Activated CD8-positive, alpha-beta T cell treated with anti-CD3 and anti-CD28 coated beads, Interleukin-2, amount 10 ng/mL, durations not matched to agents 7 days and 5 days (primary cell): ENCODE results near the gene MYMX. TPM values are rescaled to one million over a fixed set of nuclear protein-coding genes. Genes with fewer than 3 reads are reported as not detected.
A peak's percentile ranks its signal among the peaks of the same experiment; 100 is the strongest.

Experiments used
- ATAC-seq: fragments of 150-1000 bp; cut with Tn5 transposase; one replicate; pipeline ENCODE4 v1.10.0; 2021; ENCODE audit warnings: moderate library complexity
- CTCF ChIA-PET: fragments of 350-600 bp; sonication (Branson Sonifier 250); formaldehyde crosslinking; loops from one replicate; lab custom pipeline; 2021; ENCODE audit warnings: antibody characterized with exemption; lab: Charles Lee
- POLR2A ChIA-PET: fragments of 350-600 bp; sonication (Branson Sonifier 250); formaldehyde crosslinking; loops from one replicate; lab custom pipeline; 2021; ENCODE audit warnings: antibody characterized with exemption; lab: Charles Lee
- DNase-seq: peaks from one replicate; pipeline ENCODE4 v3.0.0-alpha.2; 2020
- H3K27ac Mint-ChIP-seq: one replicate; pipeline ENCODE4 v1.8.0; 2021; ENCODE audit warnings: mild to moderate bottlenecking, mixed read lengths
- H3K27me3 Mint-ChIP-seq: one replicate; pipeline ENCODE4 v1.8.0; 2021; ENCODE audit warnings: low read depth, mixed read lengths
- H3K36me3 Mint-ChIP-seq: one replicate; pipeline ENCODE4 v1.8.0; 2021; ENCODE audit warnings: low read depth, mixed read lengths
- H3K4me1 Mint-ChIP-seq: one replicate; pipeline ENCODE4 v1.8.0; 2021; ENCODE audit warnings: low read depth, mixed read lengths
- H3K4me3 Mint-ChIP-seq: one replicate; pipeline ENCODE4 v1.8.0; 2021; ENCODE audit warnings: mild to moderate bottlenecking, mixed read lengths
- H3K9me3 Mint-ChIP-seq: one replicate; pipeline ENCODE4 v1.8.0; 2022; ENCODE audit warnings: mixed read lengths; ENCODE audit not compliant: insufficient read depth
- total RNA-seq, 2 experiments: library from RNA; stranded (reverse); gene quantifications; one replicate each; pipeline ENCODE4 v1.2.3, GENCODE V29; 2021

The MYMX gene
- total RNA-seq, 2 experiments from 2014 or later, result not detected

DNA sequence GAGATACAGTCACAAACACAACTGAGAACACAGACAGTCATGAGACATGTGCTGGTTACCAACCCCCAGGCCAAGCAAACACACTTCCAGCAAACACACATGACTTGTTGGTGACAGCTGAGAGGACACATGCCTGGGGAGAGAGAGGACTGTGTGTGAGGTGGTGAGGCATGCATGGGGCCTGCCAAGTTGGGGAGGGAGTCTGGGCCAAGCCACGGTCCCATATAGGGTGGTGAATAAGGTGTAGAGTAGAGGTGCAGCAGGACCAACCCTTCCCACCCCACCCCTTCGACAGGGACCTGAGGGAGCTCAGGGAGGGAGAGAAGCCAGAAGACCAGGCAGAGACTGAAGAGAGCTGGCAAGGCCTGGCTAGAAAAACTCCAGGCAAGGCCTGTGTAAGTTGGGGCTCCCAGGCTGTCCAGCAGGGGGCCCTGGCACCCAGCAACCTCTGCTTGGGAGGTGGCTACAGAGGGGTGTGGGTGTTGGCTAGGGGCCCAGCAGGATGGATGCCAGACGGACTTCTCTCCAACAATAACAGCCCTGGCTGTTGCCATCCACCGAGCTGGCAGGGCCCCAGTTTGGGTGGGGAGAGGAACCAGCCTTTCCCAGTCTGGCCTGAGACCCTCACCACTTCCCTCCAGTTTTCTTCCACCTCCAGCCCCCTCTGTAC lies 4.7 kb downstream of the MYMX start:
- Mint-ChIP-seq H3K27me3 (peaks cover 9% of the 10 kb centered on the region), H3K4me3 (no peak overlapping the region), H3K36me3 (peaks cover 2% of the 10 kb centered on the region), H3K27ac (peak overlapping the region; percentile 3), H3K9me3 (no peaks in the 10 kb centered on the region), H3K4me1 (peaks cover 54% of the 10 kb centered on the region)
- DNase-seq (peak; percentile 82), ATAC-seq (peak; percentile 64)
- POLR2A ChIA-PET, result interaction anchor here (0.6 to 4.1 kb wide), 3 partner anchors 25 to 602 kb away, joined by 3 to 37 read pairs (median 3); partner anchors contain the start of gene HSP90AB1
- CTCF ChIA-PET, result interaction anchor here (0.6 to 2.0 kb wide), 10 partner anchors 9 to 49 kb away, joined by 3 to 10 read pairs (median 5); partner anchors contain the start of genes HSP90AB1 and SLC35B2

GRCh38 chr6:44221961-44222335 lies 5.2 kb downstream of the MYMX start:
- Mint-ChIP-seq H3K27ac (no peak overlapping the region), H3K4me3 (no peak overlapping the region), H3K27me3 (peaks cover 9% of the 10 kb centered on the region), H3K36me3 (peaks cover 2% of the 10 kb centered on the region), H3K9me3 (no peaks in the 10 kb centered on the region), H3K4me1 (peaks cover 56% of the 10 kb centered on the region)
- ChIA-PET POLR2A (interaction anchor here (0.6 to 4.1 kb wide), 2 partner anchors 25 to 602 kb away, joined by 3 to 37 read pairs; partner anchors contain the start of gene HSP90AB1), CTCF (interaction anchor here (1.0 to 2.0 kb wide), 11 partner anchors 10 to 114 kb away, joined by 3 to 10 read pairs (median 5); partner anchors contain the start of genes HSP90AB1 and SLC35B2)
- no peak for ATAC-seq
- no peak for DNase-seq

GRCh38 chr6:44222486-44223318 lies 6.0 kb downstream of the MYMX start:
- H3K27ac Mint-ChIP-seq, result peak overlapping the region; percentile 79
- POLR2A ChIA-PET, result interaction anchor here (4.1 kb wide), 1 partner anchor 24 kb away, joined by 37 read pairs; the partner anchor contains the start of gene HSP90AB1
- peaks cover 56% of the 10 kb centered on the region for H3K4me1 Mint-ChIP-seq
- H3K36me3 Mint-ChIP-seq, result peaks cover 2% of the 10 kb centered on the region
- CTCF ChIA-PET, result interaction anchor here (1.0 to 4.0 kb wide), 10 partner anchors 12 to 115 kb away, joined by 3 to 37 read pairs (median 5); partner anchors contain the start of gene SLC35B2
- peak overlapping the region; percentile 80 for H3K4me3 Mint-ChIP-seq
- H3K27me3 Mint-ChIP-seq, result peaks cover 8% of the 10 kb centered on the region
- no peaks in the 10 kb centered on the region for H3K9me3 Mint-ChIP-seq
- ATAC-seq, result no peak
- no peak for DNase-seq

GRCh38 chr6:44223319-44224028 lies 6.7 kb downstream of the MYMX start, which contains the start of gene SLC29A1:
SLC29A1 (plus strand) TSS chr6:44223595; CDS start chr6:44227314, 3,719 bp downstream.
- peaks cover 2% of the 10 kb centered on the region for H3K36me3 Mint-ChIP-seq
- ATAC-seq, result peak; percentile 84
- ChIA-PET CTCF (interaction anchor here (1.0 to 4.0 kb wide), 11 partner anchors 9 to 125 kb away, joined by 3 to 37 read pairs (median 5); partner anchors contain the start of gene SLC35B2), POLR2A (interaction anchor here (1.1 to 4.1 kb wide), 2 partner anchors 23 to 33 kb away, joined by 5 to 37 read pairs; partner anchors contain the start of genes HSP90AB1 and SLC35B2)
- no peaks in the 10 kb centered on the region for H3K9me3 Mint-ChIP-seq
- peak within 1 kb of the TSS; percentile 80 for H3K4me3 Mint-ChIP-seq
- H3K27ac Mint-ChIP-seq, result peak within 1 kb of the TSS; percentile 79
- DNase-seq, result peak; percentile 88
- H3K4me1 Mint-ChIP-seq, result peaks cover 51% of the 10 kb centered on the region
- H3K27me3 Mint-ChIP-seq, result peaks cover 2% of the 10 kb centered on the region

DNA sequence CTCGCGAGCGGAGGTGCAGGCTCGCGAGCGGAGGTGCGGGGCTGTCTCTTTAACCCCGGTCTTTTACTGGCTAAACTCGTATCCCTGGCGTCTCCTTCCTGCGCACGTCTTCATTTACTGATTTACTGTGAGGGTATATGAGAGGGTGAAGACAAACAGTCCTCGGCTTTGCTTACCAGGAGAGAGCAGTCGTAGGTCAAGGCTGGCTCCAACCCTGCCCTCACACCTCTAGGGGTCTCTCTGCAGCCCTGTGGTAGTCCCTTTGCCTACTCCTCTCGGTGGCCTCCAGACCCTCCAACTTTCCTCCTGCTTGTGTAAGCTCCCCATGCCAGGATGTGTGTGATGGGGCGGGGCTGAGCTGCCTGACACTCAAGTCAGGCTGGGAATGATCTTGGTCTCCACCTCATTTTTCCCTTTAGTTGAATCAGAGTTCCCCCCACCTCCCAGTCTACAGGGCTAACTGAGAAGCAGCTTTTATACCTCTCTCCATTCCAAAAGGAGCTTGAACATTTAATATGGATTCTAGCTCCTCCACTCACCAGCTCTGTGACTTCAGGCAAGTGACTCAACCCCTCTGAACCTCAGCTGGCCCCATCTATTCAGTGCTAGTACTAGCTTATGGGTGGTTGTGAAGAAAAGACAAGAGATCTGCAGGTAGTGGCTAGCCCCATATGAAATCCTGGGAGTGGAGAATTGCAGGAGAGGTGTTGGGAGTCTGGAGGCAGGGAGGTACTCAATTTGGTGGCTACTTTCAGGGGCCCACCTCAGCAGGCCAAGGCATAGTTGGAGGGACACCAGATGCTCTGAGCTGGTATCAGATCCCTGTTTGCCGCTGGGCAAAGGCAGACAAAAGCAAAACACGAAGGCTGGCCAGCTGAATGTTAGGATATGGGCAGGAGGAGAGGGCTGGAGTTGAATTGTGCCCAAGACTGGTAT lies 7.6 kb downstream of the MYMX start:
- Mint-ChIP-seq H3K9me3 (no peaks in the 10 kb centered on the region), H3K27me3 (no peaks in the 10 kb centered on the region), H3K36me3 (peaks cover 2% of the 10 kb centered on the region), H3K27ac (peak overlapping the region; percentile 58), H3K4me3 (peak overlapping the region; percentile 80), H3K4me1 (peaks cover 45% of the 10 kb centered on the region)
- CTCF ChIA-PET, result interaction anchor here (0.9 to 4.0 kb wide), 17 partner anchors 9 to 126 kb away, joined by 3 to 37 read pairs (median 3); partner anchors contain the start of genes AARS2, HSP90AB1, SLC35B2 and TMEM63B
- POLR2A ChIA-PET, result interaction anchor here (0.5 to 4.1 kb wide), 3 partner anchors 12 to 32 kb away, joined by 3 to 37 read pairs (median 5); partner anchors contain the start of genes HSP90AB1 and SLC35B2
- DNase-seq (peak; percentile 39), ATAC-seq (peak; percentile 20)

DNA sequence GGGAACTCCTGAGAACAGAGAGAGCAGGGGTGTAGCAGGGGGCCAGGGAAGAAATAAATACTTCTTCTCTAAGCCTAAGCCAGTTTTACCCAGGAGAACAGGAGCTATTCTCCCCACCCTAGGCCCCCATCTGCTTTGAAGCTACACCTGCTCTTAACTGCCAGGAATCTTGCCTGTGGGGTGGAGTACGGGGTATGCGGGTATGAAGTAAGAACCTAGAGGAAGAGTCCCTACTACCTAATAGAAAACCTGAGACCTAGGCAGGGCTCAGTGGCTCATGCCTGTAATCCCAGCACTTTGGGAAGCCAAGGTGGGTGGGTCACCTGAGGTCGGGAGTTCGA lies 8.2 kb downstream of the MYMX start:
- peaks cover 42% of the 10 kb centered on the region for H3K4me1 Mint-ChIP-seq
- DNase-seq (no peak), ATAC-seq (no peak)
- H3K36me3 Mint-ChIP-seq, result peaks cover 2% of the 10 kb centered on the region
- no peak overlapping the region for H3K27ac Mint-ChIP-seq
- H3K27me3 Mint-ChIP-seq, result no peaks in the 10 kb centered on the region
- CTCF ChIA-PET, result interaction anchor here (0.9 to 4.0 kb wide), 15 partner anchors 8 to 127 kb away, joined by 3 to 37 read pairs (median 3); partner anchors contain the start of genes AARS2, HSP90AB1, SLC35B2 and TMEM63B
- peak overlapping the region; percentile 80 for H3K4me3 Mint-ChIP-seq
- no peaks in the 10 kb centered on the region for H3K9me3 Mint-ChIP-seq
- POLR2A ChIA-PET, result interaction anchor here (1.1 to 4.1 kb wide), 2 partner anchors 22 to 32 kb away, joined by 5 to 37 read pairs; partner anchors contain the start of genes HSP90AB1 and SLC35B2

GRCh38 chr6:44225579-44226325 lies 9.0 kb downstream of the MYMX start:
- no peak overlapping the region for H3K27ac Mint-ChIP-seq
- ATAC-seq, result no peak
- no peaks in the 10 kb centered on the region for H3K9me3 Mint-ChIP-seq
- H3K27me3 Mint-ChIP-seq, result no peaks in the 10 kb centered on the region
- H3K36me3 Mint-ChIP-seq, result peaks cover 4% of the 10 kb centered on the region
- ChIA-PET CTCF (interaction anchor here (1.1 to 4.0 kb wide), 5 partner anchors 9 to 53 kb away, joined by 3 to 37 read pairs (median 19); partner anchors contain the start of gene SLC35B2), POLR2A (interaction anchor here (0.6 to 1.1 kb wide), 2 partner anchors 22 to 31 kb away, joined by 4 to 6 read pairs; no protein-coding TSS in a partner anchor)
- peaks cover 41% of the 10 kb centered on the region for H3K4me1 Mint-ChIP-seq
- H3K4me3 Mint-ChIP-seq, result no peak overlapping the region
- no peak for DNase-seq

- Mint-ChIP-seq H3K27me3 (no peaks in the 10 kb centered on the region), H3K9me3 (no peaks in the 10 kb centered on the region), H3K27ac (no peak overlapping the region), H3K4me1 (peaks cover 36% of the 10 kb centered on the region), H3K4me3 (no peak overlapping the region), H3K36me3 (peaks cover 12% of the 10 kb centered on the region)
- DNase-seq (no peak), ATAC-seq (no peak)
- CTCF ChIA-PET, result interaction anchor here (1.1 to 4.0 kb wide), 3 partner anchors 8 to 19 kb away, joined by 3 to 37 read pairs (median 36); no protein-coding TSS in a partner anchor
- POLR2A ChIA-PET, result interaction anchor here (0.6 to 1.6 kb wide), 3 partner anchors 21 to 32 kb away, joined by 4 to 11 read pairs (median 6); partner anchors contain the start of gene HSP90AB1
Observed at GRCh38 chr6:44226368-44227147, 9.8 kb downstream of the MYMX start.
